ENCODE results near the gene CBX3. TPM values are rescaled to one million over a fixed set of nuclear protein-coding genes. Genes with fewer than 3 reads are reported as not detected.

The CBX3 gene
- total and polyA plus RNA-seq, 5 experiments from 2014 or later: 105 to 205 (median 114) TPM

GRCh38 chr7:26198133-26198780, 3.3 kb upstream of the CBX3 start:
- peaks cover 29 to 58% (median 51%) of the 10 kb centered on the region in 4 donors for H3K4me1 Mint-ChIP-seq
- H3K36me3 Mint-ChIP-seq: peaks cover 45 to 73% (median 60%) of the 10 kb centered on the region in 3 donors
- peak overlapping the region; percentile 90 to 100 (median 100) for H3K27ac Mint-ChIP-seq
- H3K4me3 Mint-ChIP-seq: peak overlapping the region; percentile 96 to 100 (median 100)
- POLR2A ChIA-PET: interaction anchor here (0.8 to 9.8 kb wide), 13 partner anchors 11 to 305 kb away, joined by 3 to 184 read pairs (median 32); partner anchors contain the start of genes NFE2L3 and SNX10
- H3K27me3 Mint-ChIP-seq: peaks cover 0 to 9% (median 0%) of the 10 kb centered on the region in 5 donors
- peaks cover 0 to 5% (median 0%) of the 10 kb centered on the region in 9 donors for H3K9me3 Mint-ChIP-seq
- DNase-seq (peak in 4 of 10 donors; percentile 28 to 73 (median 64)), ATAC-seq (no peak)

- POLR2A ChIA-PET: interaction anchor here (0.6 to 9.8 kb wide), 17 partner anchors 7 to 306 kb away, joined by 3 to 184 read pairs (median 18); partner anchors contain the start of genes NFE2L3 and SNX10
- ATAC-seq (no peak), DNase-seq (no peak)
- peaks cover 41 to 70% (median 55%) of the 10 kb centered on the region in 3 donors for H3K36me3 Mint-ChIP-seq
- H3K9me3 Mint-ChIP-seq: peaks cover 0 to 5% (median 0%) of the 10 kb centered on the region in 9 donors
- H3K4me3 Mint-ChIP-seq: peak overlapping the region; percentile 96 to 100 (median 100)
- H3K4me1 Mint-ChIP-seq: peaks cover 27 to 58% (median 51%) of the 10 kb centered on the region in 4 donors
- peaks cover 0 to 9% (median 0%) of the 10 kb centered on the region in 5 donors for H3K27me3 Mint-ChIP-seq
- peak overlapping the region; percentile 90 to 100 (median 100) for H3K27ac Mint-ChIP-seq
Measured at GRCh38 chr7:26198781-26199169, 2.8 kb upstream of the CBX3 start.

DNA sequence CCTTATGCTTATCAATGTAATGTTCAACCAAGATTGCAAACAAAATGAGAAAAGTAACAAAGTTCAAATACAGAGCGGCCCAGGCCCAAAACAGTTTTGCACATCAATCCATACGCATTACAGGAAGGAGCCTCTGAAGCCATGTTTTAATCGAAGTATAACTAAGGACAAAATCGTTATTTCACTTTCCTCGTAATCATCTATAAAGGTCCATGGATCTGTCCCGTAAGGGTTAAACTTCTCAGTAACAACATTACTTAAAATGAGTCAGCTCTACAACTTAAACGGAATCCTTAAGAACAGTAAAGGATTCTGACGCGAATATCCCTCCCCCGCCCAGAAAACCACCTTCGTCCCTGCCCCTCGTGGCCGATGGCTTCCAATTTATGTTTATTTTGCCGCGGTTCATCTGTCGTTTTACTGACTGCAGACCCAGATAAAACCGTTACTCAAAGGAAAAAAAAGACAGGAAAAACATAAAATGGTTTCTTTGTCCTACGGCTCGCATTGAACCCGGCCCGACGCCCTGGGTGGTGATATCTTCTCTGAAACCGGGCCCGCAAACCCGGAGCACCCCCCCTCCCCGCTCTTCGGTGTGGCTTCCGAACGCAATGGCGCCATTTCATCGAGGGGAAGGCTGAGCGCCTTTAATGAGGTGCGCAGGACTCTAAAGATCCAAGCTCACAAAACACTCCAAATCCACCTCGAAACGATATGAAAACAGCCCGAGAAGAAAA, 2.1 kb upstream of the CBX3 start:
- Mint-ChIP-seq H3K9me3 (peaks cover 0 to 5% (median 0%) of the 10 kb centered on the region in 9 donors), H3K4me1 (peaks cover 28 to 58% (median 50%) of the 10 kb centered on the region in 4 donors), H3K4me3 (peak overlapping the region; percentile 96 to 100 (median 100)), H3K27ac (peak overlapping the region; percentile 90 to 100 (median 100)), H3K36me3 (peaks cover 38 to 68% (median 48%) of the 10 kb centered on the region in 3 donors), H3K27me3 (peaks cover 0 to 9% (median 0%) of the 10 kb centered on the region in 5 donors)
- POLR2A ChIA-PET: interaction anchor here (0.6 to 9.8 kb wide), 27 partner anchors 8 to 1074 kb away, joined by 3 to 184 read pairs (median 7); partner anchors contain the start of genes CYCS, NFE2L3 and SNX10
- ATAC-seq (peak; percentile 6 to 10), DNase-seq (peak in 7 of 10 donors; percentile 53 to 85 (median 60))

- peak; percentile 32 to 34 for ATAC-seq
- Mint-ChIP-seq H3K4me3 (peak overlapping the region; percentile 96 to 100 (median 100)), H3K4me1 (peaks cover 27 to 58% (median 53%) of the 10 kb centered on the region in 4 donors)
Measured at GRCh38 chr7:26200038-26200443, 1.5 kb upstream of the CBX3 start.

GRCh38 chr7:26200444-26201246, 900 bp upstream of the CBX3 start, which contains the start of gene HNRNPA2B1:
Gene HNRNPA2B1, minus strand, starts transcription at chr7:26200746. Its CDS starts 169 bp downstream, at chr7:26200577.
- H3K4me1 Mint-ChIP-seq: peaks cover 29 to 58% (median 53%) of the 10 kb centered on the region in 4 donors
- DNase-seq (peak; percentile 89 to 100 (median 99)), ATAC-seq (peak; percentile 74 to 78)
- peaks cover 0 to 9% (median 0%) of the 10 kb centered on the region in 5 donors for H3K27me3 Mint-ChIP-seq
- H3K4me3 Mint-ChIP-seq: peak within 1 kb of the TSS; percentile 96 to 100 (median 100)
- peaks cover 38 to 66% (median 44%) of the 10 kb centered on the region in 3 donors for H3K36me3 Mint-ChIP-seq
- peak within 1 kb of the TSS; percentile 90 to 100 (median 100) for H3K27ac Mint-ChIP-seq
- POLR2A ChIA-PET: interaction anchor here (0.6 to 9.8 kb wide), 36 partner anchors 8 to 1075 kb away, joined by 3 to 184 read pairs (median 6); partner anchors contain the start of genes CYCS, NFE2L3 and SNX10
- peaks cover 0 to 5% (median 0%) of the 10 kb centered on the region in 9 donors for H3K9me3 Mint-ChIP-seq

More at GRCh38 chr7:26200038-26200443, 1.5 kb upstream of the CBX3 start:
- POLR2A ChIA-PET: interaction anchor here (0.6 to 9.8 kb wide), 25 partner anchors 8 to 1075 kb away, joined by 3 to 184 read pairs (median 7); partner anchors contain the start of genes CYCS, NFE2L3 and SNX10
- peaks cover 0 to 5% (median 0%) of the 10 kb centered on the region in 9 donors for H3K9me3 Mint-ChIP-seq
- peak; percentile 69 to 92 (median 78) for DNase-seq
- H3K27ac Mint-ChIP-seq: peak overlapping the region; percentile 90 to 100 (median 100)
- peaks cover 38 to 66% (median 47%) of the 10 kb centered on the region in 3 donors for H3K36me3 Mint-ChIP-seq
- peaks cover 0 to 9% (median 0%) of the 10 kb centered on the region in 5 donors for H3K27me3 Mint-ChIP-seq

DNA sequence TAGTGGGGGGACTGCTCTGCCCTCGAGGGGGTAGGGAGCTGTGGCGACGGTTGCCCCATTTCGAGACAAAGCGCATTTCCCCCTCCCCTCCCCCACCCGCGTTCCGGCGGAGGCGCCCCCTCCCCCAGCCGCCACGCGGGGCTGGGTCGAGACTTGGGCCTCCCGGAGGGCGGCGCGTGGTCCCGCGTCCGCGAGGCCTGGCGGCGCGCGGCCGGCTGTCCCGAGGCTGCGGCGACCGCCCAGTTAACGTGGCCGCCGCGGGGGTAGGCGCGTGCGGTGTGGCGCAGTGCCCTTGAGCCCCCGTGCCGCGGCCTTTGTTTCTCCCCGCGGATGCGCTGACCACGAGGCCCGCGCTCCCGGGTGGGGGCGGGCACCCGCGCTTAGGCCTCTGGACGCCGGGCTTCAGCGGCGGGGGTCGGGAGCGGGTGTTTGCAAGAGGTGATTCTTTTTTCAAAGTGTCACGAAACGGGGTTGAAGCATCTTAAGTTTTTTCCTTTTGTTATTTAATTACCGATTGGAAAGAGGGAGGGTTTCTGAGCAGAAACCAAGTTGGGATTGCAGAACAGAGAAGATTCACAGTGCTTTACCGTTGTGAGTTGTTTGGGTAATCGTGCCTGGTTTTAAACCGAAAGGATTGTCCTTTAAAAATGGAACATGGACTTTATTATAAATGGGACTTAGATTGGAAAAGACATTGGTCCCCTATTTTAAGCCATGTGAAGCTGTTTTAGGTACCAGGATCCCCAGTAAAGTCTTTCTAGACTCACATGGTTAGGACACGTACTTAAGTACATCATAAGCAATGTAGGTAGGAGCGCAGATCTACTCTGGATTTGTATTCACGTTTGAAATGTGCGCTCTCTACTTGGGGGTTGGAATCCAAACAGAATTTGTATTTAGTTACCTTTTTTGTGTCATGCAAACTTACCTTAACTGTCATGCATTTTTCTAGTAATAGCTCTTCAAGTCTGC, 760 bp downstream of the CBX3 start:
- POLR2A ChIA-PET: interaction anchor here (0.7 to 9.8 kb wide), 20 partner anchors 8 to 310 kb away, joined by 3 to 184 read pairs (median 7); partner anchors contain the start of genes NFE2L3 and SNX10
- H3K27me3 Mint-ChIP-seq: peaks cover 0 to 9% (median 0%) of the 10 kb centered on the region in 5 donors
- peaks cover 24 to 66% (median 32%) of the 10 kb centered on the region in 3 donors for H3K36me3 Mint-ChIP-seq
- peak overlapping the region; percentile 71 to 100 (median 89) for H3K27ac Mint-ChIP-seq
- peaks cover 27 to 58% (median 50%) of the 10 kb centered on the region in 4 donors for H3K4me1 Mint-ChIP-seq
- DNase-seq (peak in 6 of 10 donors; percentile 43 to 83 (median 60)), ATAC-seq (no peak)
- peaks cover 0 to 5% (median 0%) of the 10 kb centered on the region in 9 donors for H3K9me3 Mint-ChIP-seq
- peak overlapping the region; percentile 87 to 99 (median 93) for H3K4me3 Mint-ChIP-seq

GRCh38 chr7:26203016-26203415, 1.5 kb downstream of the CBX3 start:
- DNase-seq (no peak), ATAC-seq (no peak)
- peaks cover 27 to 57% (median 49%) of the 10 kb centered on the region in 4 donors for H3K4me1 Mint-ChIP-seq
- peak overlapping the region; percentile 83 to 99 (median 92) for H3K4me3 Mint-ChIP-seq
- peak overlapping the region; percentile 71 to 92 (median 89) for H3K27ac Mint-ChIP-seq
- H3K27me3 Mint-ChIP-seq: peaks cover 0 to 9% (median 0%) of the 10 kb centered on the region in 5 donors
- H3K9me3 Mint-ChIP-seq: peaks cover 0 to 5% (median 0%) of the 10 kb centered on the region in 9 donors
- POLR2A ChIA-PET: interaction anchor here (0.7 to 9.8 kb wide), 8 partner anchors 10 to 310 kb away, joined by 3 to 184 read pairs (median 14); partner anchors contain the start of gene NFE2L3
- peaks cover 21 to 68% (median 29%) of the 10 kb centered on the region in 3 donors for H3K36me3 Mint-ChIP-seq

GRCh38 chr7:26208040-26208439, 6.5 kb downstream of the CBX3 start:
- Mint-ChIP-seq H3K4me3 (peak overlapping the region in 1 of 10 donors; percentile 18), H3K36me3 (peaks cover 0 to 87% (median 19%) of the 10 kb centered on the region in 3 donors), H3K27ac (peak overlapping the region in 8 of 10 donors; percentile 18 to 84 (median 47)), H3K9me3 (no peaks in the 10 kb centered on the region), H3K27me3 (no peaks in the 10 kb centered on the region), H3K4me1 (peaks cover 29 to 54% (median 50%) of the 10 kb centered on the region in 4 donors)
- POLR2A ChIA-PET: interaction anchor here (0.6 to 0.8 kb wide), 4 partner anchors 10 to 107 kb away, joined by 3 to 4 read pairs (median 3); no protein-coding TSS in a partner anchor
- DNase-seq (no peak), ATAC-seq (no peak)

- Mint-ChIP-seq H3K4me3 (no peak overlapping the region), H3K27me3 (no peaks in the 10 kb centered on the region), H3K4me1 (peaks cover 7 to 14% (median 10%) of the 10 kb centered on the region in 4 donors), H3K36me3 (peaks cover 0 to 54% (median 15%) of the 10 kb centered on the region in 3 donors), H3K9me3 (no peaks in the 10 kb centered on the region), H3K27ac (peak overlapping the region in 4 of 10 donors; percentile 19 to 53 (median 38))
- ATAC-seq (no peak), DNase-seq (no peak)
- POLR2A ChIA-PET: interaction anchor here (0.5 to 2.1 kb wide), 2 partner anchors 8 to 33 kb away, joined by 3 to 9 read pairs; no protein-coding TSS in a partner anchor
Measured at GRCh38 chr7:26212921-26213718, 11.6 kb downstream of the CBX3 start.

All from naive thymus-derived CD8-positive, alpha-beta T cell (primary cell).